Measurements from ENCODE around the gene SGSH. TPM values are rescaled to one million over a fixed set of nuclear protein-coding genes. Genes with fewer than 3 reads are reported as not detected.

SGSH gene
- total RNA-seq, 1 experiment from 2014 or later, result 19.8 TPM

- H3K4ac ChIP-seq (ENCODE audit: low read depth, low read length), result no peak overlapping the region
- H3K14ac ChIP-seq (ENCODE audit: insufficient read depth, low read length), result no peak overlapping the region
- H3K27ac Mint-ChIP-seq, result no peak overlapping the region
- H3K9me3 ChIP-seq (ENCODE audit: control insufficient read depth, low read depth, low read length), result no peaks in the 10 kb centered on the region
- H3K23ac ChIP-seq (ENCODE audit: insufficient read length, low read depth, low read length), result no peak overlapping the region
- no CpG with 5 or more reads among the region's 16 CpGs for WGBS (ENCODE audit: extremely low coverage, insufficient read length, low lambda C conversion rate)
- no peak overlapping the region for H2BK20ac ChIP-seq (ENCODE audit: low read depth, low read length, poor library complexity, severe bottlenecking)
- peaks cover 6% of the 10 kb centered on the region for H3K27me3 Mint-ChIP-seq (ENCODE audit: low read depth)
- H3K79me1 ChIP-seq (ENCODE audit: insufficient read depth, low read depth, low read length, poor library complexity, severe bottlenecking), result no peaks in the 10 kb centered on the region
- H3K36me3 Mint-ChIP-seq (ENCODE audit: insufficient read depth in 1 of 3, low read depth in 3 of 3), result no peaks in the 10 kb centered on the region
- no peak overlapping the region for H3K4me3 Mint-ChIP-seq
- no peak overlapping the region for H3K18ac ChIP-seq (ENCODE audit: insufficient read length, low read depth, low read length)
- no peaks in the 10 kb centered on the region for H3K27me3 ChIP-seq (ENCODE audit: insufficient read depth, low read length)
- no peaks in the 10 kb centered on the region for H3K23me2 ChIP-seq (ENCODE audit: insufficient read length, low read depth, low read length, poor library complexity, severe bottlenecking)
- TF ChIP-seq CTCF (conservative IDR thresholded peaks at IDR 0.05), result no peak
- H3K9ac ChIP-seq (ENCODE audit: extremely low read depth, insufficient read length, low read length), result no peak overlapping the region
- H4K20me1 ChIP-seq (ENCODE audit: control insufficient read depth, insufficient read depth, insufficient read length), result no peaks in the 10 kb centered on the region
- no peak overlapping the region for H3K4me2 ChIP-seq (ENCODE audit: insufficient read depth, insufficient read length, low read length)
- H3K79me2 ChIP-seq (ENCODE audit: insufficient read depth, low read length), result no peaks in the 10 kb centered on the region
- H3K4me1 ChIP-seq (ENCODE audit: insufficient read depth, low read length), result no peaks in the 10 kb centered on the region
- DNase-seq, result no peak
- no peak overlapping the region for H2BK5ac ChIP-seq (ENCODE audit: insufficient read length, low read length)
- H2BK12ac ChIP-seq (ENCODE audit: insufficient read length, low read depth, low read length), result no peak overlapping the region
- no peak overlapping the region for H2BK15ac ChIP-seq (ENCODE audit: low read depth, low read length)
- H3K56ac ChIP-seq (ENCODE audit: insufficient read length, low read depth, low read length), result no peak overlapping the region
- no peak overlapping the region for H2AFZ ChIP-seq (ENCODE audit: low read length)
- H2BK120ac ChIP-seq (ENCODE audit: low read depth, low read length, poor library complexity, severe bottlenecking), result no peak overlapping the region
- H3K4me1 Mint-ChIP-seq, result peaks cover 2 to 14% of the 10 kb centered on the region in 2 experiments; a peak in 3 of 4 replicates
- no peaks in the 10 kb centered on the region for H3K9me3 Mint-ChIP-seq
- no peak overlapping the region for H4K8ac ChIP-seq (replicated peaks; ENCODE audit: insufficient read length, low read depth, low read length)
- no peak overlapping the region for H3T11ph ChIP-seq (ENCODE audit: low read length)
- H2AK5ac ChIP-seq (ENCODE audit: insufficient read length, low read length), result no peak overlapping the region
- no peak overlapping the region for H3K27ac ChIP-seq (ENCODE audit: insufficient read length, low read depth, low read length)
- H4K91ac ChIP-seq (ENCODE audit: insufficient read length, low read depth, low read length), result no peak overlapping the region
- no peak overlapping the region for H4K5ac ChIP-seq (ENCODE audit: insufficient read length, low read depth, low read length)
These were observed 33.0 kb downstream of the SGSH start for GRCh38 chr17:80187090-80187489.
